IMR-90 (cell line): ENCODE measurements around the gene HEATR5A. TPM values are rescaled to one million over a fixed set of nuclear protein-coding genes. Genes with fewer than 3 reads are reported as not detected.

Experiments used
- ATAC-seq: fragments of 200-7000 bp; cut with Tn5 transposase; 2 replicates; pipeline ENCODE4 v1.9.1; 2020; ENCODE audit warnings: low read depth, mild to moderate bottlenecking, moderate library complexity
- BruUV-seq: library from RNA; stranded (reverse); fragments of 400-500 nt; replicated peaks from 2 replicates; lab custom pipeline; 2021; lab: Mats Ljungman, UMichigan
- CTCF ChIA-PET: fragments of 300-600 bp; formaldehyde crosslinking; extraction: SDS; loops from one replicate; lab custom pipeline; 2021; ENCODE audit warnings: antibody characterized with exemption; lab: Yijun Ruan, JAX
- POLR2A ChIA-PET: fragments of 300-600 bp; sonication (Branson Sonifier 250); formaldehyde crosslinking; loops from one replicate; lab custom pipeline; 2022; ENCODE audit warnings: antibody characterized with exemption; ENCODE audit not compliant: unreplicated experiment; lab: Charles Lee
- DNase-seq: peaks from one replicate; pipeline ENCODE4 v3.0.0; 2013
- H2AFZ ChIP-seq: replicated peaks from 2 replicates; pipeline ENCODE3; 2013; ENCODE audit warnings: low read length, mild to moderate bottlenecking; ENCODE audit not compliant: poor library complexity
- H2AK5ac ChIP-seq: 2 replicates; pipeline ENCODE4 v1.6.1; 2013; ENCODE audit warnings: low read depth, low read length, inconsistent platforms
- H2AK9ac ChIP-seq: replicated peaks from 2 replicates; pipeline ENCODE3; 2013; ENCODE audit warnings: mild to moderate bottlenecking, low read depth, low read length, moderate library complexity; ENCODE audit not compliant: poor library complexity
- H2BK120ac ChIP-seq: 2 replicates; pipeline ENCODE4 v1.6.1; 2013; ENCODE audit warnings: low read depth, low read length, inconsistent platforms
- H2BK15ac ChIP-seq: 3 replicates; pipeline ENCODE4 v1.6.1; 2013; ENCODE audit warnings: low read depth, low read length, inconsistent platforms
- H2BK20ac ChIP-seq: 2 replicates; pipeline ENCODE4 v1.6.1; 2013; ENCODE audit warnings: low read depth, mild to moderate bottlenecking, inconsistent platforms, low read length, moderate library complexity
- H2BK5ac ChIP-seq: 2 replicates; pipeline ENCODE4 v1.6.1; 2013; ENCODE audit warnings: mild to moderate bottlenecking, low read depth, low read length, inconsistent platforms; ENCODE audit not compliant: poor library complexity, severe bottlenecking
- H3K14ac ChIP-seq: replicated peaks from 2 replicates; pipeline ENCODE4 v1.6.1; 2013; ENCODE audit warnings: low read depth, low read length, inconsistent platforms
- H3K18ac ChIP-seq: 2 replicates; pipeline ENCODE4 v1.6.1; 2013; ENCODE audit warnings: low read depth, low read length, control low read depth
- H3K23ac ChIP-seq: 2 replicates; pipeline ENCODE4 v1.6.1; 2013; ENCODE audit warnings: low read depth, low read length, inconsistent platforms
- H3K27ac ChIP-seq: 2 replicates; pipeline ENCODE4 v1.5.1; 2013; ENCODE audit warnings: mild to moderate bottlenecking, control low read depth, low read length; ENCODE audit not compliant: insufficient read depth
- H3K27me3 ChIP-seq: 2 replicates; pipeline ENCODE4 v1.6.1; 2013; ENCODE audit warnings: low read length; ENCODE audit not compliant: control insufficient read depth, insufficient read depth
- H3K36me3 ChIP-seq: 2 replicates; pipeline ENCODE4 v1.6.1; 2013; ENCODE audit warnings: low read length, mixed read lengths; ENCODE audit not compliant: control insufficient read depth, insufficient read depth
- H3K4ac ChIP-seq: 2 replicates; pipeline ENCODE4 v1.6.1; 2013; ENCODE audit warnings: low read depth, low read length, inconsistent platforms
- H3K4me1 ChIP-seq: 2 replicates; pipeline ENCODE4 v1.6.1; 2013; ENCODE audit warnings: low read length, mixed read lengths; ENCODE audit not compliant: control insufficient read depth, insufficient read depth
- H3K4me2 ChIP-seq: 2 replicates; pipeline ENCODE4 v1.6.1; 2013; ENCODE audit warnings: low read depth, mild to moderate bottlenecking, control low read depth, low read length, moderate library complexity
- H3K4me3 ChIP-seq: 2 replicates; pipeline ENCODE4 v1.5.1; 2013; ENCODE audit warnings: low read depth, mild to moderate bottlenecking, control low read depth, low read length, moderate library complexity; ENCODE audit not compliant: insufficient read depth
- H3K56ac ChIP-seq: 2 replicates; pipeline ENCODE4 v1.6.1; 2013; ENCODE audit warnings: low read length, inconsistent platforms; ENCODE audit not compliant: insufficient read depth; ENCODE audit errors: extremely low read depth
- H3K79me1 ChIP-seq, 2 experiments: 2 replicates each; pipeline ENCODE4 v1.6.1; 2013; ENCODE audit warnings: low read length in 2 of 2, inconsistent platforms in 1 of 2, low read depth in 1 of 2
- H3K9ac ChIP-seq: 2 replicates; pipeline ENCODE4 v1.6.1; 2013; ENCODE audit warnings: low read depth, low read length, control low read depth
- H3K9me1 ChIP-seq: 2 replicates; pipeline ENCODE4 v1.6.1; 2013; ENCODE audit warnings: low read length, inconsistent platforms; ENCODE audit not compliant: insufficient read depth
- H3K9me3 ChIP-seq: 2 replicates; pipeline ENCODE4 v1.6.1; 2013; ENCODE audit warnings: low read length; ENCODE audit not compliant: control insufficient read depth, insufficient read depth
- H4K20me1 ChIP-seq: 2 replicates; pipeline ENCODE4 v1.6.1; 2013; ENCODE audit warnings: low read length, inconsistent platforms; ENCODE audit not compliant: insufficient read depth
- H4K5ac ChIP-seq: 2 replicates; pipeline ENCODE4 v1.6.1; 2013; ENCODE audit warnings: mild to moderate bottlenecking, low read depth, low read length, control low read depth
- H4K8ac ChIP-seq, 2 experiments: 2 replicates each; pipeline ENCODE4 v1.6.1; 2013; ENCODE audit warnings: low read depth in 2 of 2, low read length in 2 of 2, control low read depth in 1 of 2, inconsistent platforms in 1 of 2
- H4K91ac ChIP-seq: 2 replicates; pipeline ENCODE4 v1.6.1; 2013; ENCODE audit warnings: low read depth, low read length, inconsistent platforms; ENCODE audit not compliant: insufficient read depth
- BHLHE40 ChIP-seq: fragments of 150-350 bp; IDR thresholded peaks from 2 replicates; pipeline ENCODE4 v1.6.1; 2016; ENCODE audit warnings: mild to moderate bottlenecking, low read depth, low read length
- CEBPB ChIP-seq: IDR thresholded peaks from 2 replicates; pipeline ENCODE4 v1.6.1; 2012; ENCODE audit warnings: low read depth, low read length, improper control_type of control experiment
- CHD1 ChIP-seq: IDR thresholded peaks from 2 replicates; pipeline ENCODE4 v1.6.1; 2012; ENCODE audit warnings: low read depth, low read length, improper control_type of control experiment
- CTCF ChIP-seq: conservative IDR thresholded peaks from 2 replicates; pipeline ENCODE4 v1.5.1; 2012; ENCODE audit warnings: mild to moderate bottlenecking, low read depth, low read length, improper control_type of control experiment
- ELK1 ChIP-seq: fragments of 150-350 bp; IDR thresholded peaks from 2 replicates; pipeline ENCODE4 v1.6.1; 2016; ENCODE audit warnings: low read depth, mild to moderate bottlenecking, low read length, moderate library complexity, borderline replicate concordance
- FOS ChIP-seq: fragments of 150-350 bp; IDR thresholded peaks from 2 replicates; pipeline ENCODE4 v1.6.1; 2016; ENCODE audit warnings: low read depth, low read length
- MAFK ChIP-seq: IDR thresholded peaks from 2 replicates; pipeline ENCODE4 v1.6.1; 2012; ENCODE audit warnings: low read depth, low read length, improper control_type of control experiment
- MAZ ChIP-seq: IDR thresholded peaks from 2 replicates; pipeline ENCODE4 v1.6.1; 2012; ENCODE audit warnings: low read depth, mild to moderate bottlenecking, low read length, improper control_type of control experiment, moderate library complexity, borderline replicate concordance
- MXI1 ChIP-seq: IDR thresholded peaks from 2 replicates; pipeline ENCODE4 v1.6.1; 2012; ENCODE audit warnings: low read depth, mild to moderate bottlenecking, low read length, moderate library complexity, borderline replicate concordance
- NFE2L2 ChIP-seq: fragments of 150-350 bp; IDR thresholded peaks from 2 replicates; pipeline ENCODE4 v1.6.1; 2016; ENCODE audit warnings: low read depth, mild to moderate bottlenecking, low read length
- POLR2A ChIP-seq: IDR thresholded peaks from 2 replicates; pipeline ENCODE4 v1.6.1; 2012; ENCODE audit warnings: mild to moderate bottlenecking, low read depth, low read length
- RAD21 ChIP-seq: IDR thresholded peaks from 2 replicates; pipeline ENCODE4 v1.6.1; 2012; ENCODE audit warnings: low read length, improper control_type of control experiment
- RCOR1 ChIP-seq: IDR thresholded peaks from 2 replicates; pipeline ENCODE4 v1.6.1; 2012; ENCODE audit warnings: mild to moderate bottlenecking, low read length, improper control_type of control experiment; ENCODE audit not compliant: insufficient replicate concordance
- RFX5 ChIP-seq: IDR thresholded peaks from 2 replicates; pipeline ENCODE4 v1.8.0; 2012; ENCODE audit warnings: low read depth, mild to moderate bottlenecking, low read length, moderate library complexity
- SMC3 ChIP-seq: fragments of 150-350 bp; IDR thresholded peaks from 2 replicates; pipeline ENCODE4 v1.6.1; 2016; ENCODE audit warnings: low read depth, mild to moderate bottlenecking, antibody characterized with exemption, low read length, moderate library complexity
- WGBS, 2 experiments: methylation state at CpG; one replicate each; pipeline versions ENCODE4 v1.1.5 to v1.1.7; 2013; ENCODE audit warnings: missing lambda C conversion rate in 2 of 2; ENCODE audit not compliant: insufficient read length in 1 of 2; ENCODE audit errors: extremely low coverage in 2 of 2; 5-methylcytosine and 5-hydroxymethylcytosine counted together
- dilution Hi-C: fragments of 300-500 bp; cut with HindIII; formaldehyde crosslinking; loops from one replicate; pipeline ENCODE4 v1.14.3; 2018; ENCODE audit warnings: low sequenced_read_pairs; ENCODE audit not compliant: unreplicated experiment
- in situ Hi-C: fragments of 300-500 bp; cut with MboI; formaldehyde crosslinking; loops from 3 replicates; pipeline ENCODE4 v1.14.3; 2019; ENCODE audit warnings: low sequenced_read_pairs, inconsistent platforms, mixed read lengths
- intact Hi-C: fragments of 100-400 bp; cut with micrococcal nuclease; formaldehyde crosslinking; loops from 2 replicates; pipeline ENCODE4 v1.10.0; 2022
- polyA plus RNA-seq, 3 experiments: library from polyadenylated mRNA; depleted of rRNA; stranded (reverse); fragments of >200 nt; gene quantifications; 2 replicates each; pipeline ENCODE4 v1.2.3, GENCODE V29; 2012; ENCODE audit warnings: low replicate concordance in 1 of 3
- total RNA-seq: library from RNA; depleted of rRNA; stranded (reverse); fragments of >200 nt; gene quantifications from 2 replicates; pipeline ENCODE4 v1.2.3, GENCODE V29; 2012
- TF ChIP-seq, protein P1 (sequence below): fragments of 150-350 bp; IDR thresholded peaks from 2 replicates; pipeline ENCODE4 v1.6.1; 2017; ENCODE audit warnings: mild to moderate bottlenecking, antibody characterized with exemption, low read length, low read depth

The HEATR5A gene
- total and polyA plus RNA-seq, 2 of the 4 experiments (the other 2 are of a cell fraction), result 14.0 to 48.9 TPM

DNA sequence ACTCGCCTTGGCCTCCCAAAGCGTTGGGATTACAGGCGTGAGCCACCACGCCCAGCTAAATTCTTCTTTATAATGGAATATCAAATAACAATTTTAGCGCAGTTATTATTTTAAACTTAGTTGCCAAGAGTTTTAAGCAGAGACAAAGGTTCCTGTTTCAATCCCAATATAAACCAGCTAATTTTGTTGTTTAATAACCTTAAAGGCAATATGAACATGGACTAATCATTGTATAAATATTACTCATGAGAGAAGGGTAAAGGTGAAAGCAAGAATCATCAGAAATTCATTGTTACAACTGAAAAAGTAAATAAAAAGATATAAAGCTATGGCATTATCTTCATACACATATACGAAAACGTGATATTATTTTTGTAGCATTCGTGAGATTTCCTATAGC lies 28.8 kb upstream of the HEATR5A start:
- Histone ChIP-seq H3K27ac (no peak overlapping the region), H3K79me1 (peaks cover 0 to under 1% of the 10 kb centered on the region in 2 experiments; a peak in 1 of 4 replicates), H3K27me3 (no peaks in the 10 kb centered on the region), H3K9me3 (no peaks in the 10 kb centered on the region), H3K23ac (no peak overlapping the region), H2AK5ac (no peak overlapping the region), H2BK20ac (no peak overlapping the region), H4K8ac (no peak overlapping the region), H3K14ac (no peak overlapping the region), H3K36me3 (peaks cover 5% of the 10 kb centered on the region; the same call in 1 of the 2 replicates), H3K4me3 (no peak overlapping the region), H3K9ac (no peak overlapping the region), H2AFZ (no peak overlapping the region), H2BK5ac (no peak overlapping the region), H2BK120ac (no peak overlapping the region), H3K18ac (no peak overlapping the region), H4K91ac (no peak overlapping the region), H3K4ac (no peak overlapping the region), H3K56ac (no peak overlapping the region), H2AK9ac (no peak overlapping the region), H4K20me1 (no peaks in the 10 kb centered on the region), H3K9me1 (no peaks in the 10 kb centered on the region), H4K5ac (no peak overlapping the region), H3K4me2 (no peak overlapping the region), H3K4me1 (no peaks in the 10 kb centered on the region), H2BK15ac (no peak overlapping the region)
- no peak for DNase-seq
- CTCF ChIA-PET, result interaction anchor here (0.9 to 1.2 kb wide), 3 partner anchors 9 to 101 kb away, joined by 3 read pairs; no protein-coding TSS in a partner anchor
- intact Hi-C loops (no loop called here), in situ Hi-C loops (no loop called here), dilution Hi-C loops (no loop called here)
- WGBS, 2 experiments, result no CpG with 5 or more reads among the region's 8 CpGs
- BruUV-seq, result no TSS peak
- no peak for ATAC-seq
- TF ChIP-seq CHD1 (no peak), CTCF (no peak), ELK1 (no peak), SMC3 (no peak), POLR2A (no peak), MXI1 (no peak), MAFK (no peak), NFE2L2 (no peak), RCOR1 (no peak), CEBPB (no peak), RAD21 (no peak), RFX5 (no peak), MAZ (no peak), FOS (no peak), BHLHE40 (no peak)
- TF ChIP-seq, protein P1, sequence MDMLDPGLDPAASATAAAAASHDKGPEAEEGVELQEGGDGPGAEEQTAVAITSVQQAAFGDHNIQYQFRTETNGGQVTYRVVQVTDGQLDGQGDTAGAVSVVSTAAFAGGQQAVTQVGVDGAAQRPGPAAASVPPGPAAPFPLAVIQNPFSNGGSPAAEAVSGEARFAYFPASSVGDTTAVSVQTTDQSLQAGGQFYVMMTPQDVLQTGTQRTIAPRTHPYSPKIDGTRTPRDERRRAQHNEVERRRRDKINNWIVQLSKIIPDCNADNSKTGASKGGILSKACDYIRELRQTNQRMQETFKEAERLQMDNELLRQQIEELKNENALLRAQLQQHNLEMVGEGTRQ, result no peak
- POLR2A ChIA-PET, result no interaction called here
